ENCODE results near the gene SIGLEC15.

GRCh38 chr18:45828917-45829811 is 3.7 kb downstream of the SIGLEC15 start:
- TF ChIP-seq CTCF (IDR thresholded peaks at IDR 0.05 in 4 of 5, conservative IDR thresholded peaks at IDR 0.05 in 1 of 5) (no peak), POLR2A (IDR thresholded peaks at IDR 0.05) (no peak)
